Astrocyte of the cerebellum (primary cell): ENCODE data around the gene CHST13.

ENCODE experiments used
- DNase-seq: peaks from one replicate; pipeline ENCODE4 v3.0.0-alpha.2; 2011; ENCODE audit warnings: low read depth
- H3K4me3 ChIP-seq: 2 replicates; pipeline ENCODE4 v1.5.1; 2011; ENCODE audit warnings: mild to moderate bottlenecking, low read depth, low read length, moderate library complexity
- CTCF ChIP-seq: IDR thresholded peaks from 2 replicates; pipeline ENCODE4 v1.5.1; 2012; ENCODE audit warnings: low read length, low read depth, moderate library complexity, mild to moderate bottlenecking; ENCODE audit errors: missing control alignments
- in situ Hi-C: cut with HindIII; loops from 2 replicates; pipeline ENCODE4 v1.10.0; 2017; ENCODE audit warnings: low sequenced_read_pairs

The CHST13 gene

GRCh38 chr3:126478581-126479310, 45.2 kb upstream of the CHST13 start:
- TF ChIP-seq CTCF, result no peak
- no peak overlapping the region for H3K4me3 ChIP-seq
- in situ Hi-C loops, result no loop called here
- no peak for DNase-seq

GRCh38 chr3:126479642-126480041, 44.3 kb upstream of the CHST13 start:
- no peak for DNase-seq
- TF ChIP-seq CTCF, result no peak
- H3K4me3 ChIP-seq, result no peak overlapping the region
- in situ Hi-C loops, result no loop called here

- H3K4me3 ChIP-seq, result no peak overlapping the region
- in situ Hi-C loops, result no loop called here
- DNase-seq, result no peak
- TF ChIP-seq CTCF, result no peak
Measured at GRCh38 chr3:126480206-126480605, 43.7 kb upstream of the CHST13 start.

DNA sequence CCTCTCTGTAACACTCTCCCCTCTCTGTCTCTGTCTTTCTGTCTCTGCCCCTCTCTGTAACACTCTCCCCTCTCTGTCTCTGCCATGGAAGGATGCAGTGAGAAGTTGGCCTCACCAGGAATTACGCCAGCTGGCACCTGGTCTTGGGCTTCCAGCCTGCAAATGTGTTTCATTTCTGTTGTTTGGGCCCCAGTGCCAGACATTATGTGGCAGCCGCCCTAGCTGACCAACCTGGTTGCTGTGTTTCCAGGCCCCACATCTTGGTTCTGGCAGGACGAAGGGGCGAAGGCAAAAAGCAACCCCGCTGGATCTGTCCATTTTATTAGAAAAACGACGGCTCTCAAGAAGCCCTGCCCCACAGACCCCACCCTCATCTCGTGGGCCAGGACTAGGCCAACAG, 43.1 kb upstream of the CHST13 start:
- TF ChIP-seq CTCF, result no peak
- no peak overlapping the region for H3K4me3 ChIP-seq
- in situ Hi-C loops, result no loop called here
- no peak for DNase-seq

DNA sequence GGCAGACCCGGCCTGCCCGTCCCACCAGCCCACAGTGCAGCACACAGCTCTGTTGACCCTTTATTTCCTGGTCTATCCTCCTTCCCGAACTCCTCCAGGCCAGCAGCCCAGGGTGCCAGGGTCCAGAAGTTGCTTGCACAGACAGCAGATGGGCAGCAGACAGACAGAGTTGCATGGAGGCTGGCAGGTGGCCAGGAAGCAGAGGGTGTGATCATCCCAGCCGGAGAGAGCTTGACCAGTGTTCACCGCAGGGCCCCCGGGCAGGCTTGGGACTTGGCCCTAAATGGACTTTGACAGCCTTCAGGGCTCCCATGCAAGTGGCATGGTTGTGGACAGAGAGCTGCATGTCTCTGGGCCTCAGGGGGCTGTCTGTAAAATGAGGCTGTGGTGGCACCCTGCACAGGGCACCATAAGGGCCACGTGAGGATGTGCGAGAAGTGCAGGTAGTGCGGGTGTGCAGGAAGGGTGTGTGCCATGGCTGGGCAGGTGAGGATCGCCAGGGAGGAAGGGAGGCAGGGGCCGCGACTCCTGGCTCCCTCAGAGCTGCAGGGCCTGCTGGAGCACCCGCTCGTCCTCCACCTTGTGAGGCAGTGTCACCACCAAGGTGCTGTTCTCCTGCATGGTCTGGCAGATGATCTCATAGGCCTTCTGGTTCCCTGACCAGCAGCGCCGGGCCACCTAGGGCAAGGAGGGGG, 42.0 kb upstream of the CHST13 start:
- in situ Hi-C loops, result no loop called here
- no peak overlapping the region for H3K4me3 ChIP-seq
- no peak for TF ChIP-seq CTCF
- DNase-seq, result no peak

GRCh38 chr3:126482503-126483255, 41.3 kb upstream of the CHST13 start:
- no peak for DNase-seq
- in situ Hi-C loops, result no loop called here
- TF ChIP-seq CTCF, result no peak
- H3K4me3 ChIP-seq, result no peak overlapping the region
